Ishikawa (cell line): ENCODE results near the gene ADCY7.

Source experiments
- CEBPB ChIP-seq: IDR thresholded peaks from 2 replicates; pipeline ENCODE4 v1.6.1; 2012
- CREB1 ChIP-seq: IDR thresholded peaks from 2 replicates; pipeline ENCODE4 v1.6.1; 2012; ENCODE audit warnings: low read depth
- EGR1 ChIP-seq: IDR thresholded peaks from 2 replicates; pipeline ENCODE4 v1.6.1; 2012
- EP300 ChIP-seq: IDR thresholded peaks from 2 replicates; pipeline ENCODE4 v1.6.1; 2012; ENCODE audit warnings: borderline replicate concordance
- FOXM1 ChIP-seq: IDR thresholded peaks from 2 replicates; pipeline ENCODE4 v1.6.1; 2012; ENCODE audit warnings: low read depth, borderline replicate concordance
- MAX ChIP-seq: IDR thresholded peaks from 2 replicates; pipeline ENCODE4 v1.6.1; 2012
- NFIC ChIP-seq: IDR thresholded peaks from 2 replicates; pipeline ENCODE4 v1.6.1; 2012
- RAD21 ChIP-seq: IDR thresholded peaks from 2 replicates; pipeline ENCODE4 v1.6.1; 2012; ENCODE audit warnings: low read depth
- REST ChIP-seq: IDR thresholded peaks from 2 replicates; pipeline ENCODE4 v1.6.1; 2012; ENCODE audit warnings: low read depth, mild to moderate bottlenecking
- TAF1 ChIP-seq: IDR thresholded peaks from 2 replicates; pipeline ENCODE4 v1.6.1; 2012; ENCODE audit warnings: low read depth, mild to moderate bottlenecking
- TCF12 ChIP-seq: IDR thresholded peaks from 2 replicates; pipeline ENCODE4 v1.6.1; 2012; ENCODE audit warnings: low read depth
- TEAD4 ChIP-seq: IDR thresholded peaks from 2 replicates; pipeline ENCODE4 v1.6.1; 2012
- YY1 ChIP-seq: IDR thresholded peaks from 2 replicates; pipeline ENCODE4 v1.6.1; 2012; ENCODE audit warnings: low read depth
- ZBTB7A ChIP-seq: IDR thresholded peaks from 2 replicates; pipeline ENCODE4 v1.6.1; 2012; ENCODE audit warnings: low read depth
- TF ChIP-seq, protein P1 (sequence below): IDR thresholded peaks from 2 replicates; pipeline ENCODE4 v1.6.1; 2012

The ADCY7 gene

GRCh38 chr16:50296807-50297206, 30.5 kb downstream of the ADCY7 start:
- TF ChIP-seq EGR1 (no peak), CEBPB (no peak), FOXM1 (no peak), MAX (no peak), ZBTB7A (no peak), TCF12 (no peak), RAD21 (no peak), YY1 (no peak), EP300 (no peak), REST (no peak), TEAD4 (no peak), CREB1 (no peak), NFIC (no peak), TAF1 (no peak)
- TF ChIP-seq, protein P1, sequence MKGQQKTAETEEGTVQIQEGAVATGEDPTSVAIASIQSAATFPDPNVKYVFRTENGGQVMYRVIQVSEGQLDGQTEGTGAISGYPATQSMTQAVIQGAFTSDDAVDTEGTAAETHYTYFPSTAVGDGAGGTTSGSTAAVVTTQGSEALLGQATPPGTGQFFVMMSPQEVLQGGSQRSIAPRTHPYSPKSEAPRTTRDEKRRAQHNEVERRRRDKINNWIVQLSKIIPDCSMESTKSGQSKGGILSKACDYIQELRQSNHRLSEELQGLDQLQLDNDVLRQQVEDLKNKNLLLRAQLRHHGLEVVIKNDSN = no peak

DNA sequence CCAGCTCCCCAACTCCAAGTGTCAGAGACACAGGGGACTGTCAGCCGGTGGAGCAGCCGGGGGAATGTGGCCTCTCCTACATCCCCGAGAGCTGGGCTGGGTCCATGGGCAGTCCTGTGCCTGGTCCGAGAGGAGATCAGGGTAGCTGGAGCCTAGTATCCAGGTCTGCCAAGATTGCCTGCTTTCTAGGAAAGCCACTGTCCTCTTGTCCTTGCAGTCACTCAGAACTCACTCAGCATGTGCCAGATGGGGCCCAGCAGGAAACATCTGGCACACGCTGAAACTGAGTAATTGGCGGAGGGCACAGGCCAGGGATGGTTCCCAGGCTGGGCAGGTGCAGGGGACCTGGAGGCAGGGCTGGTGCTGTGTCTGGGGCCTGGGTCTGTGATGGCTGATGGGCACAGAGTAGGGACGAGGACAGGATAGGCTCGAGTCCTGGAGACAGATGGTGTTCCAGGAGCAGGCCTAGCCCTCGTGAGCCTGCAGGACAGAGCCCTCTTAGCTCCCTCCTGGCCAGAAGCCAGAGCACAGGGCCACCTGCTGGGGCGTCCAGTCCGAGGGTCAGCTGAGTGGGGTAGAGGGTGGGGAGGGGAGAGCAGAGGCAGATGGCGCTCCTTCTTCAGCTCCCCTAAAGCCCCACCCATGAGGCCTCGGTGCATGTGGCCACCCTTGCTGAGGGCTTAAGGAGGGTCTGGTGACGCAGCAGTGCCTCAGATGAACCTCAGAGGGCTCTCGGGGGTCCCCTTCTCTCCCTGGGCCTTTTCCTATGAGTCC, 31.1 kb downstream of the ADCY7 start:
- peak; percentile 49; the same call in 1 of the 2 replicates for TF ChIP-seq NFIC
- TF ChIP-seq MAX = no peak
- no peak for TF ChIP-seq FOXM1
- no peak for TF ChIP-seq RAD21
- TF ChIP-seq CREB1 = no peak
- TF ChIP-seq, protein P1 = no peak
- no peak for TF ChIP-seq EP300

DNA sequence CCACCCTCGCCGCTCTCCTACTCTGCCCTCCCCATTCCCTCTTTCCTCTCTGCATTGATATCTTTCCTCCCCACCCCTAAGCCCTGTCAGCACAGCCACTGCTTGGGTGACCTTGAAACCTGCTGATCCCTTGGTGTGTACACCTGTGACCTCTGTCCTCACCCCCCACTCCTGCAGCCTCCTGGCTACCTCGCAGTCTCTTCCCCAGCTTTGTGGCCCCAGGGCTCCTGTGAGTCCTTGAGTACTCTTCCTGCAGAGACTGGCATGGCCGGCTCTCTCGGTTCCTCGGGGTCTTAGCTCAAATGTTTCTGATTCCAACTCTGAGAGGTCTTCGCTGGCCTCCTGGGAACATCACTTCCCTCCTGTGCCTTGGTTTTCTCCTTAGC, 31.7 kb downstream of the ADCY7 start:
- TF ChIP-seq TCF12 (no peak), EP300 (no peak), REST (no peak), RAD21 (no peak), TEAD4 (no peak), TAF1 (no peak), CEBPB (no peak), CREB1 (no peak), ZBTB7A (no peak), YY1 (no peak), MAX (no peak), NFIC (no peak), EGR1 (no peak), FOXM1 (no peak)
- TF ChIP-seq, protein P1 = no peak

DNA sequence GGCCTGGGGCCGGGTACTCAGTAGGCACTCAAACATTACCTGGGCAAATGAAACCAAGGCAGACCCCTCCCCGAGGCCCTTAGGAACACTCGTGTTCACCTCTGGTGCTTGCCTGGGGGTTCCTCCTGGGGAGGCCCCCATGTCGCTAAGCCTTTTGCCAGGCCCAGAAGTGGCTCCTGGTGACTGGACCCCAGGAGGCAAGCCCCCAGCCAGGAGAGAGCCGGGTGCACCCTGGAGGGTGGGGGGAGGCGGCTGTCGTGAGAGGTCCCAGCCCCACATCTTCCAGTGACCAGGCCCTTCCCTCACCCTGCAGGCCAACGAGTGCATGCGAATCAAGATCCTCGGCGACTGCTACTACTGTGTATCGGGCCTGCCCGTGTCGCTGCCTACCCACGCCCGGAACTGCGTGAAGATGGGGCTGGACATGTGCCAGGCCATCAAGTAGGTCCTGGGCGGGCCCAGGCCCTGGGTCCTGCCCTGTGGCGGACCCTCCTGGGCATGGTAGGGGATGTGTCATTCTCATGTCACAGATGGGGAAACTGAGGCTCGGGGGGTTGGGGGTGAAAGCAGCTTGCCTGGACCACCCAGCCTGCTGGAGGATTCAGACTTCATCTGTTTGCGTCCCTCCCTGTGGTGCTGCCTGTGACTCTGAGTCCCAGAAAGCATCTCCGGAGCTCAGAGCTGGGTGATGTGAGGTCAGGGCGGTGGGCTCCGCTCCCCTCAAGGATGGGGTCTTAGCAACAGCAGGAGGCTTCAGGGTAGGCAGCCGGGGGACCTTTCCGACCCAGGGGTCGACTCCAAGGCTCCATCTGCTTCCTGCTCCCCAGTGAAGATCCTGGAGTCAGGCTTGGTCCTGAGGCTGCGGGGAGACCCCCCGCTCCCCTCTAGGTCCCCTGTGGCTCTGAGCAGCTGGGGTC, 32.5 kb downstream of the ADCY7 start:
- TF ChIP-seq TAF1 (no peak), EP300 (no peak), EGR1 (no peak), YY1 (no peak), FOXM1 (no peak)
